ENCODE results near the gene DNAJC15. TPM values are rescaled to one million over a fixed set of nuclear protein-coding genes. Genes with fewer than 3 reads are reported as not detected.
"Not testable (repeated sequence)": the region's sequence is repeated elsewhere in the genome, so short reads cannot be mapped to it uniquely, and the experiment has no call there.

The DNAJC15 gene
- total RNA-seq, 2 donors from 2014 or later: 7.6 to 10.7 TPM

- TF ChIP-seq, protein P1, sequence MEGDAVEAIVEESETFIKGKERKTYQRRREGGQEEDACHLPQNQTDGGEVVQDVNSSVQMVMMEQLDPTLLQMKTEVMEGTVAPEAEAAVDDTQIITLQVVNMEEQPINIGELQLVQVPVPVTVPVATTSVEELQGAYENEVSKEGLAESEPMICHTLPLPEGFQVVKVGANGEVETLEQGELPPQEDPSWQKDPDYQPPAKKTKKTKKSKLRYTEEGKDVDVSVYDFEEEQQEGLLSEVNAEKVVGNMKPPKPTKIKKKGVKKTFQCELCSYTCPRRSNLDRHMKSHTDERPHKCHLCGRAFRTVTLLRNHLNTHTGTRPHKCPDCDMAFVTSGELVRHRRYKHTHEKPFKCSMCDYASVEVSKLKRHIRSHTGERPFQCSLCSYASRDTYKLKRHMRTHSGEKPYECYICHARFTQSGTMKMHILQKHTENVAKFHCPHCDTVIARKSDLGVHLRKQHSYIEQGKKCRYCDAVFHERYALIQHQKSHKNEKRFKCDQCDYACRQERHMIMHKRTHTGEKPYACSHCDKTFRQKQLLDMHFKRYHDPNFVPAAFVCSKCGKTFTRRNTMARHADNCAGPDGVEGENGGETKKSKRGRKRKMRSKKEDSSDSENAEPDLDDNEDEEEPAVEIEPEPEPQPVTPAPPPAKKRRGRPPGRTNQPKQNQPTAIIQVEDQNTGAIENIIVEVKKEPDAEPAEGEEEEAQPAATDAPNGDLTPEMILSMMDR (IDR thresholded peaks at IDR 0.05): no peak
- Histone ChIP-seq H3K9me3 (no peaks in the 10 kb centered on the region), H3K27me3 (replicated peaks; ENCODE audit: insufficient read depth) (no peaks in the 10 kb centered on the region), H3K27ac (no peak overlapping the region), H3K36me3 (no peaks in the 10 kb centered on the region), H3K4me3 (no peak overlapping the region), H3K4me1 (ENCODE audit: control insufficient read depth in 1 of 2, low read depth in 2 of 2) (peaks cover 3 to 32% of the 10 kb centered on the region in 2 donors)
- no peak for DNase-seq (ENCODE audit: low spot score)
- no peak for ATAC-seq (ENCODE audit: insufficient number of reproducible peaks, low FRiP score, low read depth)
These were observed 16.6 kb downstream of the DNAJC15 start for GRCh38 chr13:43039966-43040365.

DNA sequence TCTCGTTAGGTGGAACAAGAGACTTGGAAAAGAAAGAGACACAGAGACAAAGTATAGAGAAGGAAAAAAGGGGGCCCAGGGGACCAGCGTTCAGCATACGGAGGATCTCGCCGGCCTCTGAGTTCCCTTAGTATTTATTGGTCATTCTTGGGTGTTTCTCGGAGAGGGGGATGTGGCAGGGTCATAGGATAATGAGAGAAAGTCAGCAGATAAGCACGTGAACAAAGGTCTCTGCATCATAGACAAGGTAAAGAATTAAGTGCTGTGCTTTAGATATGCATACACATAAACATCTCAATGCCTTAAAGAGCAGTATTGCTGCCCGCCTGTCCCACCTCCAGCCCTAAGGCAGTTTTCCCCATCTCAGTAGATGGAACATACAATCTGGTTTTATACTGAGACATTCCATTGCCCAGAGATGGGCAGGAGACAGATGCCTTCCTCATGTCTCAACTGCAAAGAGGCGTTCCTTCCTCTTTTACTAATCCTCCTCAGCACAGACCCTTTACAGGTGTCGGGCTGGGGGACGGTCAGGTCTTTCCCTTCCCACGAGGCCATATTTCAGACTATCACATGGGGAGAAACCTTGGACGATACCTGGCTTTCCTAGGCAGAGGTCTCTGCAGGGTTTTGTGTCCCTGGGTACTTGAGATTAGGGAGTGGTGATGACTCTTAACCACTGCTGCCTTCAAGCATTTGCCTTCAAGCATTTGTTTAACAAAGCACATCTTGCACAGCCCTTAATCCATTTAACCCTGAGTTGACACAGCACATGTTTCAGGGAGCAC is 17.4 kb downstream of the DNAJC15 start:
- H3K9me3 ChIP-seq; H3K27me3 ChIP-seq (replicated peaks; ENCODE audit: insufficient read depth); H3K27ac ChIP-seq; DNase-seq (ENCODE audit: low spot score); ATAC-seq (ENCODE audit: insufficient number of reproducible peaks, low FRiP score, low read depth); H3K36me3 ChIP-seq; H3K4me3 ChIP-seq: not testable (repeated sequence)
- H3K4me1 ChIP-seq (ENCODE audit: control insufficient read depth in 1 of 2, low read depth in 2 of 2): peaks cover 3 to 32% of the 10 kb centered on the region in 2 donors

- DNase-seq (ENCODE audit: low spot score): no peak
- Histone ChIP-seq H3K27me3 (replicated peaks; ENCODE audit: insufficient read depth) (no peaks in the 10 kb centered on the region), H3K4me3 (no peak overlapping the region), H3K27ac (no peak overlapping the region), H3K9me3 (no peaks in the 10 kb centered on the region), H3K36me3 (no peaks in the 10 kb centered on the region), H3K4me1 (ENCODE audit: control insufficient read depth in 1 of 2, low read depth in 2 of 2) (peaks cover 3 to 27% of the 10 kb centered on the region in 2 donors)
- TF ChIP-seq, protein P1 (IDR thresholded peaks at IDR 0.05): no peak
- no peak for ATAC-seq (ENCODE audit: insufficient number of reproducible peaks, low FRiP score, low read depth)
These were observed 18.1 kb downstream of the DNAJC15 start for GRCh38 chr13:43041369-43041921.

DNA sequence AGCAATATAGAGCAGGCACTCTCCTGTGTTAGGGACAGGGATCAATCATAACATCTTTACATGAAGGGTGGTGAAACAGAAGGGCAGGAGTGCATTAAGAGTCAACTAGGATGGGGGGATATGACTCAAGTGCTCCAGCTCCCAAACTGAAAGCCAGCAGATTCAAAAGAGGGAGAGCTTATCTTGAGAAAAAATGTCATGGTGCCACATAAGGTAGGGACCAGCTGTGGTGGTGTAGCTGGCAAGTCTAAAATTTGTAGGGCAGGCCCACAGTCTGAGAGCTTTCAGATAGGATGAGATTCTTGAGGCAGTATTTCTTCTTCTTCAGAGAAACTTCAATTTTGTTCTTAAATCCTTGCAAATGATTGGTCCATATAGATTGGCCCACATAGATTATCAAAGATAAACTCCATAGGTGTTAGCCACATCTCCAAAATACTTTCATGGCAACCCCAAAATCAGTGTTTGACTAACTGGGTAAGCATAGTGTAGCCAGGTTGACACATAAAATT is 19.1 kb downstream of the DNAJC15 start:
- H3K27me3 ChIP-seq (replicated peaks; ENCODE audit: insufficient read depth): no peaks in the 10 kb centered on the region

GRCh38 chr13:43044720-43045301 is 21.4 kb downstream of the DNAJC15 start:
- Histone ChIP-seq H3K4me3 (no peak overlapping the region), H3K9me3 (no peaks in the 10 kb centered on the region), H3K27ac (no peak overlapping the region), H3K36me3 (no peaks in the 10 kb centered on the region), H3K27me3 (replicated peaks; ENCODE audit: insufficient read depth) (no peaks in the 10 kb centered on the region), H3K4me1 (ENCODE audit: control insufficient read depth in 1 of 2, low read depth in 2 of 2) (peaks cover 0 to 8% of the 10 kb centered on the region in 2 donors)
- ATAC-seq (ENCODE audit: insufficient number of reproducible peaks, low FRiP score, low read depth) (no peak), DNase-seq (ENCODE audit: low spot score) (no peak)
- TF ChIP-seq, protein P1 (IDR thresholded peaks at IDR 0.05): no peak

More for the DNA sequence above, 19.1 kb downstream of the DNAJC15 start:
- Histone ChIP-seq H3K4me1 (ENCODE audit: control insufficient read depth in 1 of 2, low read depth in 2 of 2) (peaks cover 3 to 18% of the 10 kb centered on the region in 2 donors), H3K27ac (no peak overlapping the region), H3K9me3 (no peaks in the 10 kb centered on the region), H3K4me3 (no peak overlapping the region), H3K36me3 (no peaks in the 10 kb centered on the region)
- TF ChIP-seq, protein P1 (IDR thresholded peaks at IDR 0.05): no peak
- ATAC-seq (ENCODE audit: insufficient number of reproducible peaks, low FRiP score, low read depth): no peak
- DNase-seq (ENCODE audit: low spot score): no peak

GRCh38 chr13:43045302-43045773 is 22.0 kb downstream of the DNAJC15 start:
- ATAC-seq (ENCODE audit: insufficient number of reproducible peaks, low FRiP score, low read depth); H3K4me1 ChIP-seq (ENCODE audit: control insufficient read depth in 1 of 2, low read depth in 2 of 2); H3K36me3 ChIP-seq; H3K27me3 ChIP-seq (replicated peaks; ENCODE audit: insufficient read depth); H3K27ac ChIP-seq; H3K4me3 ChIP-seq; DNase-seq (ENCODE audit: low spot score); H3K9me3 ChIP-seq: not testable (repeated sequence)
